Left ventricle myocardium inferior (tissue), 1 donor: ENCODE measurements around the gene MELTF. TPM values are rescaled to one million over a fixed set of nuclear protein-coding genes. Genes with fewer than 3 reads are reported as not detected.

Source experiments
- total RNA-seq: library from RNA; stranded (reverse); fragmentation: NEBNext Ultra II Directional; extraction: Animal tissue kit (Norgen Biotek cat#: 25700); gene quantifications from one replicate; pipeline ENCODE4 v1.2.1, GENCODE V29; 2021
- donor health status: DM: no; HTN: yes; CAD: no; lungs with severe emphysema.

MELTF gene
- total RNA-seq, 1 donor from 2014 or later = 9.6 TPM

Other genes starting within 250 kb of the MELTF start
- gene SENP5, start 161.9 kb downstream of the MELTF start, total RNA-seq = 16.7 TPM
- 36.9 TPM for gene NCBP2, start 87.3 kb downstream of the MELTF start, total RNA-seq
- gene PIGZ, start 61.0 kb downstream of the MELTF start, total RNA-seq = 3.7 TPM